SK-N-SH (cell line): Measurements from ENCODE around the gene ZBTB38.

Experiments
- TAF1 ChIP-seq: IDR thresholded peaks from 2 replicates; pipeline ENCODE4 v1.6.1; 2012; ENCODE audit warnings: low read depth, mild to moderate bottlenecking, low read length, moderate library complexity, borderline replicate concordance
- TF ChIP-seq, protein P1 (sequence below): fragments of 200-600 bp; sonication (generic); IDR thresholded peaks from 2 replicates; pipeline ENCODE4 v1.6.1; 2017; ENCODE audit warnings: antibody characterized with exemption, mild to moderate bottlenecking, moderate library complexity

DNA sequence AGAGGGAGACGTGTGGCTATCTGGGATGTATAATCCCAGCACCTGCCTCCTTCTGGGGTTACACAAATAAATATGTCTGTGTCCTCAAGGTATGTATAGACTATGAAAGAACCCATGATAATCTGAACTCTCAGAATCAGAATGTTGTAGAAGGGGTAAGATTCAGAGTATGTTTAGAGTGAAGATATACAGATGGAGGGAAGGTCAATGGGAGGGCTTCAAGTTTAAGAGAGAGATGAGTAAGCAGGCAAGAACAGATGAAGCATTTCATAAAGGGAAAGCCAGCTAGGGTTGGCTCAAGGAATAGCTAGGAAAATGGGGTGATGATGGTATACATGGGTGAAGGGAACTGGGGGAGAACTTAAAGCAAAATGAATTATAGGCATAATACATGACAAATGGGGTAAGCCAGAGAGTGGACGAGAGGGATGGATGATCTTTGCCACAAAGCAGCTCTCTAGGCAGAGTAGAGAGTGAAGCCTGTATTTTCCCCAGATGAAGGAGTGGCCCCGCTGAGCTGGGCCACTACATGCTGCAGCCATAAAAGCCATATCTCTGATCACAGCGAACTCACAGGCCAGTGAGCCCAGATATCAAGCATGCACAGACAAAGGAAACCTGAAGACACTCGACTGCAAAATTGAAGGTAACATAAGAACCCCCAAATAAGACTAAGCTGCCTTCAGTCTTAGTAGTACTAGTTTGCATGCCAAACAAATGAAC lies 15.9 kb upstream of the ZBTB38 start:
- TF ChIP-seq TAF1: no peak
- TF ChIP-seq, protein P1, sequence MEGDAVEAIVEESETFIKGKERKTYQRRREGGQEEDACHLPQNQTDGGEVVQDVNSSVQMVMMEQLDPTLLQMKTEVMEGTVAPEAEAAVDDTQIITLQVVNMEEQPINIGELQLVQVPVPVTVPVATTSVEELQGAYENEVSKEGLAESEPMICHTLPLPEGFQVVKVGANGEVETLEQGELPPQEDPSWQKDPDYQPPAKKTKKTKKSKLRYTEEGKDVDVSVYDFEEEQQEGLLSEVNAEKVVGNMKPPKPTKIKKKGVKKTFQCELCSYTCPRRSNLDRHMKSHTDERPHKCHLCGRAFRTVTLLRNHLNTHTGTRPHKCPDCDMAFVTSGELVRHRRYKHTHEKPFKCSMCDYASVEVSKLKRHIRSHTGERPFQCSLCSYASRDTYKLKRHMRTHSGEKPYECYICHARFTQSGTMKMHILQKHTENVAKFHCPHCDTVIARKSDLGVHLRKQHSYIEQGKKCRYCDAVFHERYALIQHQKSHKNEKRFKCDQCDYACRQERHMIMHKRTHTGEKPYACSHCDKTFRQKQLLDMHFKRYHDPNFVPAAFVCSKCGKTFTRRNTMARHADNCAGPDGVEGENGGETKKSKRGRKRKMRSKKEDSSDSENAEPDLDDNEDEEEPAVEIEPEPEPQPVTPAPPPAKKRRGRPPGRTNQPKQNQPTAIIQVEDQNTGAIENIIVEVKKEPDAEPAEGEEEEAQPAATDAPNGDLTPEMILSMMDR: no peak
